GM13976 (cell line): ENCODE data around the gene TRAPPC3.
"Not testable (repeated sequence)": the region's sequence is repeated elsewhere in the genome, so short reads cannot be mapped to it uniquely, and the experiment has no call there.

Experiments used
- DNase-seq: peaks from one replicate; pipeline ENCODE4 v3.0.0; 2012; ENCODE audit warnings: low spot score
- in situ Hi-C: fragments of 300-500 bp; cut with MboI; formaldehyde crosslinking; loops from one replicate; pipeline ENCODE4 v1.12.0; 2022; ENCODE audit warnings: low sequenced_read_pairs, mixed read lengths, inconsistent platforms; ENCODE audit not compliant: unreplicated experiment
- TF ChIP-seq, protein P1 (sequence below): IDR thresholded peaks from 2 replicates; pipeline ENCODE4 v1.5.1; 2012; ENCODE audit warnings: borderline replicate concordance, mild to moderate bottlenecking; ENCODE audit not compliant: insufficient read depth; ENCODE audit errors: extremely low read depth, missing control alignments, control extremely low read depth

Gene TRAPPC3

GRCh38 chr1:36149237-36149972 lies at the start of gene TRAPPC3:
Gene TRAPPC3 (minus strand): TSS chr1:36149486. CDS start chr1:36149378, 108 bp downstream.
- in situ Hi-C loops: no loop called here
- peak; percentile 98 for DNase-seq
- TF ChIP-seq, protein P1, sequence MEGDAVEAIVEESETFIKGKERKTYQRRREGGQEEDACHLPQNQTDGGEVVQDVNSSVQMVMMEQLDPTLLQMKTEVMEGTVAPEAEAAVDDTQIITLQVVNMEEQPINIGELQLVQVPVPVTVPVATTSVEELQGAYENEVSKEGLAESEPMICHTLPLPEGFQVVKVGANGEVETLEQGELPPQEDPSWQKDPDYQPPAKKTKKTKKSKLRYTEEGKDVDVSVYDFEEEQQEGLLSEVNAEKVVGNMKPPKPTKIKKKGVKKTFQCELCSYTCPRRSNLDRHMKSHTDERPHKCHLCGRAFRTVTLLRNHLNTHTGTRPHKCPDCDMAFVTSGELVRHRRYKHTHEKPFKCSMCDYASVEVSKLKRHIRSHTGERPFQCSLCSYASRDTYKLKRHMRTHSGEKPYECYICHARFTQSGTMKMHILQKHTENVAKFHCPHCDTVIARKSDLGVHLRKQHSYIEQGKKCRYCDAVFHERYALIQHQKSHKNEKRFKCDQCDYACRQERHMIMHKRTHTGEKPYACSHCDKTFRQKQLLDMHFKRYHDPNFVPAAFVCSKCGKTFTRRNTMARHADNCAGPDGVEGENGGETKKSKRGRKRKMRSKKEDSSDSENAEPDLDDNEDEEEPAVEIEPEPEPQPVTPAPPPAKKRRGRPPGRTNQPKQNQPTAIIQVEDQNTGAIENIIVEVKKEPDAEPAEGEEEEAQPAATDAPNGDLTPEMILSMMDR: peak; percentile 99

- in situ Hi-C loops: no loop called here
- DNase-seq: no peak
- TF ChIP-seq, protein P1: no peak
Measured at GRCh38 chr1:36198641-36199040, 49.4 kb upstream of the TRAPPC3 start.

DNA sequence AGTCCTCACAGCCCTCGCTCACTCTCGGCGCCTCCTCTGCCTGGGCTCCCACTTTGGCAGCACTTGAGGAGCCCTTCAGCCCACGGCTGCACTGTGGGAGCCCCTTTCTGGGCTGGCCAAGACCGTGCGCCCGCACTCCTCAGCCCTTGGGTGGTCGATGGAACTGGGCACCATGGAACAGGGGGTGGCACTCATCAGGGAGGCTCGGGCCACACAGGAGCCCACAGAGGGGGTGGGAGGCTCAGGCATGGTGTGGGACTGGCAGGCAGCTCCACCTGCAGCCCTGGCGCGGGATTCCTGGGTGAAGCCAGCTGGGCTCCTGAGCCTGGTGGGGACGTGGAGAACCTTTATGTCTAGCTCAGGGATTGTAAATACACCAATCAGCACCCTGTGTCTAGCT lies 47.5 kb upstream of the TRAPPC3 start:
- in situ Hi-C loops, DNase-seq: not testable (repeated sequence)

GRCh38 chr1:36187800-36188593 lies 38.7 kb upstream of the TRAPPC3 start:
- peak; percentile 84 for DNase-seq
- in situ Hi-C loops: loop anchor here (10.0 kb wide), 1 partner anchor 83 kb away; no protein-coding TSS in a partner anchor
- TF ChIP-seq, protein P1: peak; percentile 96

- TF ChIP-seq, protein P1: no peak
- in situ Hi-C loops: loop anchor here (10.0 kb wide), 1 partner anchor 79 kb away; no protein-coding TSS in a partner anchor
- no peak for DNase-seq
Measured at GRCh38 chr1:36183309-36183856, 34.1 kb upstream of the TRAPPC3 start.

DNA sequence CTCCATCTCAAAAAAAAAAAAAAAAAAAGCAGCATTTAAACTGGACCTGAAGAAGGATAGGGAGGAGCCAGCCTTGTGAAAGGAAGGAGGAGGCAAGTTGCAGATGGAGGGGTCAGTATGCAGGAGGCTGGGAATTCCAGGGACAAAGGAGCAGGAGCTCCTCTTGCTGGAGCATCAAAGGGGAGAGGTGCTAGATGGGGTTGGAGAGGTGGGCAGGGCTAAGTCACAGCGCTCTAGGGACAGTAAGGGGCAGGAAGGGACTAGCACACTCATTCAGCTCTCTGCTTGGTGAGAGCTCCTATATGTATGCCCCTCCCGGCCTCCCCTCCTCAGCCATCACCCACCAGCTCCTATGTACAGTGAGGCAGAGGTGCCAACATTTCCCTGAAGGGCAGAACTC lies 33.4 kb upstream of the TRAPPC3 start:
- TF ChIP-seq, protein P1: no peak
- DNase-seq: no peak
- in situ Hi-C loops: loop anchor here (10.0 kb wide), 1 partner anchor 78 kb away; no protein-coding TSS in a partner anchor
